Measurements from ENCODE around the gene ITGA11.
A peak's percentile ranks its signal among the peaks of the same experiment; 100 is the strongest.

The ITGA11 gene, protein sequence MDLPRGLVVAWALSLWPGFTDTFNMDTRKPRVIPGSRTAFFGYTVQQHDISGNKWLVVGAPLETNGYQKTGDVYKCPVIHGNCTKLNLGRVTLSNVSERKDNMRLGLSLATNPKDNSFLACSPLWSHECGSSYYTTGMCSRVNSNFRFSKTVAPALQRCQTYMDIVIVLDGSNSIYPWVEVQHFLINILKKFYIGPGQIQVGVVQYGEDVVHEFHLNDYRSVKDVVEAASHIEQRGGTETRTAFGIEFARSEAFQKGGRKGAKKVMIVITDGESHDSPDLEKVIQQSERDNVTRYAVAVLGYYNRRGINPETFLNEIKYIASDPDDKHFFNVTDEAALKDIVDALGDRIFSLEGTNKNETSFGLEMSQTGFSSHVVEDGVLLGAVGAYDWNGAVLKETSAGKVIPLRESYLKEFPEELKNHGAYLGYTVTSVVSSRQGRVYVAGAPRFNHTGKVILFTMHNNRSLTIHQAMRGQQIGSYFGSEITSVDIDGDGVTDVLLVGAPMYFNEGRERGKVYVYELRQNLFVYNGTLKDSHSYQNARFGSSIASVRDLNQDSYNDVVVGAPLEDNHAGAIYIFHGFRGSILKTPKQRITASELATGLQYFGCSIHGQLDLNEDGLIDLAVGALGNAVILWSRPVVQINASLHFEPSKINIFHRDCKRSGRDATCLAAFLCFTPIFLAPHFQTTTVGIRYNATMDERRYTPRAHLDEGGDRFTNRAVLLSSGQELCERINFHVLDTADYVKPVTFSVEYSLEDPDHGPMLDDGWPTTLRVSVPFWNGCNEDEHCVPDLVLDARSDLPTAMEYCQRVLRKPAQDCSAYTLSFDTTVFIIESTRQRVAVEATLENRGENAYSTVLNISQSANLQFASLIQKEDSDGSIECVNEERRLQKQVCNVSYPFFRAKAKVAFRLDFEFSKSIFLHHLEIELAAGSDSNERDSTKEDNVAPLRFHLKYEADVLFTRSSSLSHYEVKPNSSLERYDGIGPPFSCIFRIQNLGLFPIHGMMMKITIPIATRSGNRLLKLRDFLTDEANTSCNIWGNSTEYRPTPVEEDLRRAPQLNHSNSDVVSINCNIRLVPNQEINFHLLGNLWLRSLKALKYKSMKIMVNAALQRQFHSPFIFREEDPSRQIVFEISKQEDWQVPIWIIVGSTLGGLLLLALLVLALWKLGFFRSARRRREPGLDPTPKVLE

DNA sequence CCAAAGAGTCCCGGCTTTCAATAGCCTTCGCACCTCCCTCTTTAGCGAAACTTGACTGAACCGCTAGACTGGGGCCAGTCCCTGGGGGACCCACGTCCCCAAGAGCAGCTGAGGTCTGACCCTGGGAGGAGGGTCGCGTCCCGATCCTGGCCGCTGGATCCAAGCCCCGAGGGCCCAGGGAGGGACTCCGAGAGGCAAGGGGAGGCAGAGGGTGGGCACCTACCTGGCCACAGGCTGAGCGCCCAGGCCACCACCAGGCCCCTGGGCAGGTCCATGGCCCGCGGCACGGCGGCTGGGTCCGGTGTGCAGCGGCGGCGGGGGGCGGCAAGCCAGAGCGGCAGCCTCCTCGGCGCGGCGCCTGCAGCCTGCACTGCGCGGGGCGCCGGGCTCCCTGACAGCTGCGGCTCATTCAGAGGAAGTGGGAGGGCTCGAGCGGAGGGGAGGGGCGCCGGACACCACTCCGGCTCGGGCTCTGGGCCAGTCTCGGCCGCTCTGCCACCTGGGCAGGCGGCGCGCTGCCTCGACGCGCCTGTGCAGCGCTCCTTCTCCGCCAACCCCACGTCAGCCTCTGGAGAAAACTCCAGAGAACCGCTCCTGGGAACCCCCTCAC lies at the start of gene ITGA11:
TSS of gene ITGA11 (minus strand) at position 372 of the 610 bp plus-strand sequence. CDS start at position 275, 97 bp downstream.
- H3K36me3 ChIP-seq (ENCODE audit: control insufficient read depth in 2 of 2, insufficient read depth in 2 of 2, low read length in 2 of 2) = no peaks in the 10 kb centered on the region
- H3K4me3 ChIP-seq (ENCODE audit: low read length in 2 of 2) = peak within 1 kb of the TSS; percentile 60 to 69
- H3K4me1 ChIP-seq (ENCODE audit: control insufficient read depth, insufficient read depth, low read length) = peaks cover 10% of the 10 kb centered on the region
- no peak within 1 kb of the TSS for H3K9ac ChIP-seq (ENCODE audit: low read length in 2 of 2)
- H3K27me3 ChIP-seq (ENCODE audit: control insufficient read depth in 1 of 2, insufficient read depth in 2 of 2, low read length in 2 of 2) = peaks cover 20 to 31% of the 10 kb centered on the region in 2 donors
- H3K9me3 ChIP-seq (ENCODE audit: control insufficient read depth in 2 of 2, low read length in 2 of 2) = no peaks in the 10 kb centered on the region
- no peak within 1 kb of the TSS for H3K27ac ChIP-seq (ENCODE audit: low read length)

- Histone ChIP-seq H3K9me3 (ENCODE audit: control insufficient read depth in 2 of 2, low read length in 2 of 2) (no peaks in the 10 kb centered on the region), H3K4me3 (ENCODE audit: low read length in 2 of 2) (no peak overlapping the region), H3K27ac (ENCODE audit: low read length) (no peak overlapping the region), H3K36me3 (ENCODE audit: control insufficient read depth in 2 of 2, insufficient read depth in 2 of 2, low read length in 2 of 2) (no peaks in the 10 kb centered on the region), H3K9ac (ENCODE audit: low read length in 2 of 2) (no peak overlapping the region), H3K27me3 (ENCODE audit: control insufficient read depth in 1 of 2, insufficient read depth in 2 of 2, low read length in 2 of 2) (peaks cover 7 to 9% of the 10 kb centered on the region in 2 donors), H3K4me1 (ENCODE audit: control insufficient read depth, insufficient read depth, low read length) (peaks cover 13% of the 10 kb centered on the region)
Measured at GRCh38 chr15:68481321-68481720, 49.4 kb upstream of the ITGA11 start.

DNA sequence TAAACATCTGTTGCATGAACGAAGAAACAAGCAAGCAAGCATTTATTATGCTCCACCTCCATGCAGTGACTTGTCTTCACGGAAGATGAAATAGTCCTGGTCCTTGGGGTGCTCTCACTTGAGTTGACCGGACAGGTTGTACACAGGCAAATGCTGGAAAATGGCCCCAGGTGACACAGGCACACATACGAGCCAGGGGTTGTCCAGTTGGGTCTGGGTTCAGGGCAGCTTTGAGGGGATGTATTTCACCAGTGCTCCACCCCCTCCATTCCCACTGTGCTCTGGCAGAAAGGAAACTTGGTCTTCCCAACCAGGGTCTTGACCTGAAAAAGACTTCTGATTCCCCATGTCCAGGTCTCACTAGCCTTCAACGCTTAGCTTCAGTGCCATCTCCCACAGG lies 48.3 kb upstream of the ITGA11 start:
- no peak overlapping the region for H3K27ac ChIP-seq (ENCODE audit: low read length)
- H3K9me3 ChIP-seq (ENCODE audit: control insufficient read depth in 2 of 2, low read length in 2 of 2) = no peaks in the 10 kb centered on the region

DNA sequence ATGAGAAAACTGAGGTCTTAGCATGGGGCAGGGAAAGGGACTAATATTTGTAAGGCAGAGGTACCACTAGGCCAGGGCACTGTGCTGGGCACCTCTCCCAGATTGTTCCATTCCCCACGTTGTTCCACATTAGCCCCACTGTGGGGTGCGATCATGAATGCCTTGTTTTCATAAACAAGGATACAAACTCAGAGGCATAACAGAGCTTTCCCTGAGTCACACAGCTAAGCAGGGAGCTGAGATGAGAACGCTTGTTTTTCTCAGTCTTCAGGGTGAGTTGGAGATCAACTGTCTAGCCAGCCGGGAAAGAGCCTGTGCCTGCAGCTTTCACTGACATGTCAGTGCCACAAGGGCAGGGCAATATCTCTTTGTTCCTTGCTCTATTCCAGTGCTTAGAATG lies 47.9 kb upstream of the ITGA11 start:
- H3K27me3 ChIP-seq (ENCODE audit: control insufficient read depth in 1 of 2, insufficient read depth in 2 of 2, low read length in 2 of 2) = peaks cover 0 to 6% of the 10 kb centered on the region in 2 donors
- no peak overlapping the region for H3K9ac ChIP-seq (ENCODE audit: low read length in 2 of 2)
- peaks cover 8% of the 10 kb centered on the region for H3K4me1 ChIP-seq (ENCODE audit: control insufficient read depth, insufficient read depth, low read length)
- no peak overlapping the region for H3K4me3 ChIP-seq (ENCODE audit: low read length in 2 of 2)
- H3K27ac ChIP-seq (ENCODE audit: low read length) = no peak overlapping the region
- no peaks in the 10 kb centered on the region for H3K9me3 ChIP-seq (ENCODE audit: control insufficient read depth in 2 of 2, low read length in 2 of 2)
- no peaks in the 10 kb centered on the region for H3K36me3 ChIP-seq (ENCODE audit: control insufficient read depth in 2 of 2, insufficient read depth in 2 of 2, low read length in 2 of 2)

More for the DNA sequence above, 48.3 kb upstream of the ITGA11 start:
- Histone ChIP-seq H3K4me1 (ENCODE audit: control insufficient read depth, insufficient read depth, low read length) (peaks cover 11% of the 10 kb centered on the region), H3K36me3 (ENCODE audit: control insufficient read depth in 2 of 2, insufficient read depth in 2 of 2, low read length in 2 of 2) (no peaks in the 10 kb centered on the region), H3K9ac (ENCODE audit: low read length in 2 of 2) (no peak overlapping the region), H3K27me3 (ENCODE audit: control insufficient read depth in 1 of 2, insufficient read depth in 2 of 2, low read length in 2 of 2) (peaks cover 0 to 6% of the 10 kb centered on the region in 2 donors), H3K4me3 (ENCODE audit: low read length in 2 of 2) (no peak overlapping the region)

GRCh38 chr15:68479406-68479805 lies 47.4 kb upstream of the ITGA11 start:
- peaks cover 4% of the 10 kb centered on the region for H3K4me1 ChIP-seq (ENCODE audit: control insufficient read depth, insufficient read depth, low read length)
- no peak overlapping the region for H3K4me3 ChIP-seq (ENCODE audit: low read length in 2 of 2)
- no peak overlapping the region for H3K27ac ChIP-seq (ENCODE audit: low read length)
- no peak overlapping the region for H3K9ac ChIP-seq (ENCODE audit: low read length in 2 of 2)
- no peaks in the 10 kb centered on the region for H3K36me3 ChIP-seq (ENCODE audit: control insufficient read depth in 2 of 2, insufficient read depth in 2 of 2, low read length in 2 of 2)
- no peaks in the 10 kb centered on the region for H3K9me3 ChIP-seq (ENCODE audit: control insufficient read depth in 2 of 2, low read length in 2 of 2)
- peaks cover 0 to 6% of the 10 kb centered on the region in 2 donors for H3K27me3 ChIP-seq (ENCODE audit: control insufficient read depth in 1 of 2, insufficient read depth in 2 of 2, low read length in 2 of 2)

DNA sequence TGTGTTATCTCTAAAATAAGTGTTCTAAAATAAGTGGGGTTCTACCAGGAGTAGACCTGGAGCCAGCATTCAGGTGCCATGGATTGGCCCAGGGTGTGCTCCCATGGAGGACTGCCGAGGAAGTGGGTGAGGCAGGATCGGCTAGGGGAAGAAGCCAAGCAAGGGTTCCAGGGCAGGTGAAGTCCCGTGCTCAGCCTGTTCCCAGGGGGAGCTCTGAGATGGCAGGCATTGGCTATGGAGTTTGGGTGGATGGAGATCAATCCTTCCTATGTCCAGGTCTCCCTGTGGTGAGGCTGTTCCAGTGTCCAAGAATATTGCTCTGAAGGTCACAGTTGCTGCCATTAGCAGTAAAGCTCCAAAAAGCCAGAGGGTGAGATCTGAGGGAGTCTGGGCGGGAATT lies 46.9 kb upstream of the ITGA11 start:
- Histone ChIP-seq H3K4me3 (ENCODE audit: low read length in 2 of 2) (no peak overlapping the region), H3K36me3 (ENCODE audit: control insufficient read depth in 2 of 2, insufficient read depth in 2 of 2, low read length in 2 of 2) (no peaks in the 10 kb centered on the region), H3K9ac (ENCODE audit: low read length in 2 of 2) (no peak overlapping the region), H3K27me3 (ENCODE audit: control insufficient read depth in 1 of 2, insufficient read depth in 2 of 2, low read length in 2 of 2) (peaks cover 0 to 6% of the 10 kb centered on the region in 2 donors), H3K27ac (ENCODE audit: low read length) (no peak overlapping the region), H3K4me1 (ENCODE audit: control insufficient read depth, insufficient read depth, low read length) (peaks cover 4% of the 10 kb centered on the region), H3K9me3 (ENCODE audit: control insufficient read depth in 2 of 2, low read length in 2 of 2) (no peaks in the 10 kb centered on the region)

- H3K9me3 ChIP-seq (ENCODE audit: control insufficient read depth in 2 of 2, low read length in 2 of 2) = no peaks in the 10 kb centered on the region
- H3K27me3 ChIP-seq (ENCODE audit: control insufficient read depth in 1 of 2, insufficient read depth in 2 of 2, low read length in 2 of 2) = peaks cover 0 to 1% of the 10 kb centered on the region in 2 donors
Measured at GRCh38 chr15:68475449-68475848, 43.5 kb upstream of the ITGA11 start.

DNA sequence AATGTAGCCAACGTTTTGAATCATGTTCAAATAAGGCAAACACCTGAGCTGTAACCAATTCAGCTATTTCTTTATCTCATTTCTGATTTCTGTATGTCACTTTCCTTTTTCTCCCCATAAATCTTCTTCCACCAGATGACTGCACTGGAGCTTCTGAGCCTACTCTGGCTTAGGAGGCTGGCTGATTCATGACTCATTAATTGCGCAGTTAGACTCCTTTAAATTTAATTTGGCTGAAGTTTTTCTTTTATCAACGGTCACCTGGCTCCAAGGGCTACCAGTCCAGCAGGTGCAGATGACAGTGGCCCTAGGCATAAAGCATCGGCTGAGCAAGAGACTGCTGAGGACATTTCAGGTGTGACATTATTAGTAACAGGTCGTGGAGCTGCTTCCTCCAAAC lies 39.6 kb upstream of the ITGA11 start:
- no peaks in the 10 kb centered on the region for H3K36me3 ChIP-seq (ENCODE audit: control insufficient read depth in 2 of 2, insufficient read depth in 2 of 2, low read length in 2 of 2)
- H3K27ac ChIP-seq (ENCODE audit: low read length) = no peak overlapping the region
- H3K4me1 ChIP-seq (ENCODE audit: control insufficient read depth, insufficient read depth, low read length) = peaks cover 2% of the 10 kb centered on the region
- H3K9me3 ChIP-seq (ENCODE audit: control insufficient read depth in 2 of 2, low read length in 2 of 2) = peaks cover 0 to 2% of the 10 kb centered on the region in 2 donors
- H3K4me3 ChIP-seq (ENCODE audit: low read length in 2 of 2) = no peak overlapping the region
- H3K9ac ChIP-seq (ENCODE audit: low read length in 2 of 2) = no peak overlapping the region
- peaks cover 0 to 2% of the 10 kb centered on the region in 2 donors for H3K27me3 ChIP-seq (ENCODE audit: control insufficient read depth in 1 of 2, insufficient read depth in 2 of 2, low read length in 2 of 2)

More at GRCh38 chr15:68475449-68475848, 43.5 kb upstream of the ITGA11 start:
- H3K36me3 ChIP-seq (ENCODE audit: control insufficient read depth in 2 of 2, insufficient read depth in 2 of 2, low read length in 2 of 2) = no peaks in the 10 kb centered on the region
- peaks cover 4% of the 10 kb centered on the region for H3K4me1 ChIP-seq (ENCODE audit: control insufficient read depth, insufficient read depth, low read length)
- H3K4me3 ChIP-seq (ENCODE audit: low read length in 2 of 2) = no peak overlapping the region
- no peak overlapping the region for H3K9ac ChIP-seq (ENCODE audit: low read length in 2 of 2)
- H3K27ac ChIP-seq (ENCODE audit: low read length) = no peak overlapping the region

GRCh38 chr15:68470976-68471375 lies 39.0 kb upstream of the ITGA11 start:
- Histone ChIP-seq H3K36me3 (ENCODE audit: control insufficient read depth in 2 of 2, insufficient read depth in 2 of 2, low read length in 2 of 2) (no peaks in the 10 kb centered on the region), H3K27me3 (ENCODE audit: control insufficient read depth in 1 of 2, insufficient read depth in 2 of 2, low read length in 2 of 2) (peaks cover 0 to 2% of the 10 kb centered on the region in 2 donors), H3K9me3 (ENCODE audit: control insufficient read depth in 2 of 2, low read length in 2 of 2) (peaks cover 0 to 2% of the 10 kb centered on the region in 2 donors), H3K27ac (ENCODE audit: low read length) (no peak overlapping the region), H3K4me1 (ENCODE audit: control insufficient read depth, insufficient read depth, low read length) (peaks cover 2% of the 10 kb centered on the region), H3K4me3 (ENCODE audit: low read length in 2 of 2) (no peak overlapping the region), H3K9ac (ENCODE audit: low read length in 2 of 2) (no peak overlapping the region)
